ENCODE data around the gene NUP188. TPM values are rescaled to one million over a fixed set of nuclear protein-coding genes. Genes with fewer than 3 reads are reported as not detected.

Gene NUP188
- total and polyA plus RNA-seq, 2 of the 4 experiments (the other 2 are of a cell fraction), result 53.0 to 59.1 TPM

DNA sequence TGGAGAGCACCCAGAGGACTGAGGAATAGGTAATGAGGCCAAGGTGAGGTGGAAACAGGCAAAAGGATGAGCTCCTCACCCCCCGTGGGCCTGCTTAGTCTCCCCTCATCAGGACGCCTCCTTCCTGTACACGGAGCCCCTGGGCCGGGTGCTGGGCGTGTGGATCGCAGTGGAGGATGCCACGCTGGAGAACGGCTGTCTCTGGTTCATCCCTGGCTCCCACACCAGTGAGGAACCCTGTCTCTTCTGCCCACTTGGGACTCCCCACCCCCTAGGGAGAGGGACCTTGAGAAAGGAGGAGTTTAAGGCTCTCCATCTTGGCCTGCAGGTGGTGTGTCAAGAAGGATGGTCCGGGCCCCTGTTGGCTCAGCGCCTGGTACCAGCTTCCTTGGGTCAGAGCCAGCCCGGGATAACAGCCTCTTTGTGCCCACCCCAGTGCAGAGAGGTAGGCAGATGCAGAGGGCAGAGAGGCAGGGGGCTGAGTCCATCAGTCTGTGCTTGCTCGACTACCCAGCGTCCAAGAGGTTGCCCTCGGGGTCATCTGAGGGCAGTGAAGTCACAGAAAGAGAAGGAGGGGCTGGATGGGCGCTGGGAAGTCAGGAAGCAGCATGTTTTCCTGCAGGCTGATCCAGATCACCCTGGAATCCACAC lies 7.1 kb upstream of the NUP188 start (continued):
- TF ChIP-seq, protein P1, sequence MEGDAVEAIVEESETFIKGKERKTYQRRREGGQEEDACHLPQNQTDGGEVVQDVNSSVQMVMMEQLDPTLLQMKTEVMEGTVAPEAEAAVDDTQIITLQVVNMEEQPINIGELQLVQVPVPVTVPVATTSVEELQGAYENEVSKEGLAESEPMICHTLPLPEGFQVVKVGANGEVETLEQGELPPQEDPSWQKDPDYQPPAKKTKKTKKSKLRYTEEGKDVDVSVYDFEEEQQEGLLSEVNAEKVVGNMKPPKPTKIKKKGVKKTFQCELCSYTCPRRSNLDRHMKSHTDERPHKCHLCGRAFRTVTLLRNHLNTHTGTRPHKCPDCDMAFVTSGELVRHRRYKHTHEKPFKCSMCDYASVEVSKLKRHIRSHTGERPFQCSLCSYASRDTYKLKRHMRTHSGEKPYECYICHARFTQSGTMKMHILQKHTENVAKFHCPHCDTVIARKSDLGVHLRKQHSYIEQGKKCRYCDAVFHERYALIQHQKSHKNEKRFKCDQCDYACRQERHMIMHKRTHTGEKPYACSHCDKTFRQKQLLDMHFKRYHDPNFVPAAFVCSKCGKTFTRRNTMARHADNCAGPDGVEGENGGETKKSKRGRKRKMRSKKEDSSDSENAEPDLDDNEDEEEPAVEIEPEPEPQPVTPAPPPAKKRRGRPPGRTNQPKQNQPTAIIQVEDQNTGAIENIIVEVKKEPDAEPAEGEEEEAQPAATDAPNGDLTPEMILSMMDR (conservative IDR thresholded peaks at IDR 0.05; ENCODE audit: low read depth, low read length), result no peak
- TF ChIP-seq, protein P2, sequence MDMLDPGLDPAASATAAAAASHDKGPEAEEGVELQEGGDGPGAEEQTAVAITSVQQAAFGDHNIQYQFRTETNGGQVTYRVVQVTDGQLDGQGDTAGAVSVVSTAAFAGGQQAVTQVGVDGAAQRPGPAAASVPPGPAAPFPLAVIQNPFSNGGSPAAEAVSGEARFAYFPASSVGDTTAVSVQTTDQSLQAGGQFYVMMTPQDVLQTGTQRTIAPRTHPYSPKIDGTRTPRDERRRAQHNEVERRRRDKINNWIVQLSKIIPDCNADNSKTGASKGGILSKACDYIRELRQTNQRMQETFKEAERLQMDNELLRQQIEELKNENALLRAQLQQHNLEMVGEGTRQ (IDR thresholded peaks at IDR 0.05; ENCODE audit: low read depth, low read length), result no peak
